Measurements from ENCODE around the gene SUMO3. TPM values are rescaled to one million over a fixed set of nuclear protein-coding genes. Genes with fewer than 3 reads are reported as not detected.
"Not testable (repeated sequence)": the region's sequence is repeated elsewhere in the genome, so short reads cannot be mapped to it uniquely, and the experiment has no call there.

The SUMO3 gene
- total and polyA plus RNA-seq, 3 experiments from 2014 or later = 81.7 to 88.1 (median 85.3) TPM

- no peaks in the 10 kb centered on the region for H3K27me3 ChIP-seq (ENCODE audit: insufficient read depth, low read length, poor library complexity, severe bottlenecking)
- Mint-ChIP-seq H3K27me3 (peaks cover 2 to 20% of the 10 kb centered on the region in 2 donors), H3K4me3 (no peak overlapping the region), H3K36me3 (no peaks in the 10 kb centered on the region), H3K27ac (no peak overlapping the region), H3K9me3 (no peaks in the 10 kb centered on the region), H3K4me1 (no peaks in the 10 kb centered on the region)
- DNase-seq = no peak
- H3K36me3 ChIP-seq (ENCODE audit: insufficient read depth, low read length) = no peaks in the 10 kb centered on the region
- H3K4me3 ChIP-seq (ENCODE audit: low read length) = no peak overlapping the region
- no peaks in the 10 kb centered on the region for H3K9me3 ChIP-seq (ENCODE audit: low read length)
- ChIA-PET CTCF (no interaction called here), POLR2A (no interaction called here)
- no peaks in the 10 kb centered on the region for H3K4me1 ChIP-seq (ENCODE audit: insufficient read depth, low read length)
- H3K27ac ChIP-seq (ENCODE audit: low read depth, low read length) = no peak overlapping the region
Observed at GRCh38 chr21:44837537-44837936, 19.7 kb upstream of the SUMO3 start.

- ChIA-PET POLR2A (no interaction called here), CTCF (no interaction called here)
- H3K36me3 ChIP-seq (ENCODE audit: insufficient read depth, low read length) = no peaks in the 10 kb centered on the region
- no peak overlapping the region for H3K27ac ChIP-seq (ENCODE audit: low read depth, low read length)
- H3K9me3 ChIP-seq (ENCODE audit: low read length) = no peaks in the 10 kb centered on the region
- no peaks in the 10 kb centered on the region for H3K4me1 ChIP-seq (ENCODE audit: insufficient read depth, low read length)
- H3K4me3 Mint-ChIP-seq = no peak overlapping the region
- H3K4me1 Mint-ChIP-seq = no peaks in the 10 kb centered on the region
- DNase-seq = no peak
- no peaks in the 10 kb centered on the region for H3K9me3 Mint-ChIP-seq
- no peak overlapping the region for H3K4me3 ChIP-seq (ENCODE audit: low read length)
- H3K27ac Mint-ChIP-seq = no peak overlapping the region
- peaks cover under 1 to 16% of the 10 kb centered on the region in 2 donors for H3K27me3 Mint-ChIP-seq
- H3K36me3 Mint-ChIP-seq = no peaks in the 10 kb centered on the region
- no peaks in the 10 kb centered on the region for H3K27me3 ChIP-seq (ENCODE audit: insufficient read depth, low read length, poor library complexity, severe bottlenecking)
Observed at GRCh38 chr21:44836666-44837471, 19.0 kb upstream of the SUMO3 start.

DNA sequence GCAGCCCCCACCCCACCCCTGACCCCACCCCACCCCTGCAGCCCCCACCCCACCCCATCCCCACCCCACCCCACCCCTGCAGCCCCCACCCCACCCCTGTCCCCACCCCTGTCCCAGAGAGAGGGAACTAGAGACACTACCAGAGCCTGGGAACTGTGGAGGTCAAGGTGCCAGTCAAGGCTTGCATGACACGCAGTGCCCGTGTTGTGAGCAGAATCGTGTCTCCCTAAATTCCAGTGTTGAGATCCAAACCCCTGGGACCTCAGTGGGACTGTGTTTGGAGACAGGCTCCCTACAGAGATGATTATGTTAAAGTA, 18.4 kb upstream of the SUMO3 start:
- Histone ChIP-seq H3K27me3 (ENCODE audit: insufficient read depth, low read length, poor library complexity, severe bottlenecking) (no peaks in the 10 kb centered on the region), H3K36me3 (ENCODE audit: insufficient read depth, low read length) (no peaks in the 10 kb centered on the region), H3K4me3 (ENCODE audit: low read length) (no peak overlapping the region), H3K4me1 (ENCODE audit: insufficient read depth, low read length) (no peaks in the 10 kb centered on the region), H3K9me3 (ENCODE audit: low read length) (no peaks in the 10 kb centered on the region), H3K27ac (ENCODE audit: low read depth, low read length) (no peak overlapping the region)
- Mint-ChIP-seq H3K27ac (no peak overlapping the region), H3K4me1 (peaks cover 0 to 2% (median 2%) of the 10 kb centered on the region in 3 donors), H3K4me3 (no peak overlapping the region), H3K9me3 (no peaks in the 10 kb centered on the region), H3K36me3 (no peaks in the 10 kb centered on the region), H3K27me3 (peaks cover 0 to 12% of the 10 kb centered on the region in 2 donors)
- no peak for DNase-seq
- POLR2A ChIA-PET = no interaction called here
- CTCF ChIA-PET = no interaction called here

DNA sequence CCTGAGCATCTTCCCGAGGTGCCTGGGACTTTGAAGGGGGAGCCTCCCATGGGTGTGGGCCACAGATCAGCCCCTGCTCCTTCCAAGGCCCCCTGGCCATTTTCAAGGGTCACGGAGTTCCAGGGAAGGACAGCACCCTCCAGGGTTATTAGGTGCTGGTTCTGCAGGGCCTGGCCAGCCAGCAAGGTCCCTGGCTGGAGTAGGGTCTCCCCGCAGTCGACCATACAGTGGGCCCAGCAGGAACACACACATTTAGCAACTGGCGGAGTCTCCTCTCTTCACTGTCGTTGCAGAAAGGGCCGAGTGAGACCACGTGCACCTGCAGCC, 17.7 kb upstream of the SUMO3 start:
- Histone ChIP-seq H3K27me3 (ENCODE audit: insufficient read depth, low read length, poor library complexity, severe bottlenecking) (no peaks in the 10 kb centered on the region), H3K36me3 (ENCODE audit: insufficient read depth, low read length) (no peaks in the 10 kb centered on the region), H3K4me1 (ENCODE audit: insufficient read depth, low read length) (no peaks in the 10 kb centered on the region), H3K27ac (ENCODE audit: low read depth, low read length) (no peak overlapping the region), H3K4me3 (ENCODE audit: low read length) (no peak overlapping the region), H3K9me3 (ENCODE audit: low read length) (no peaks in the 10 kb centered on the region)
- no peak for DNase-seq
- no peaks in the 10 kb centered on the region for H3K9me3 Mint-ChIP-seq
- no peak overlapping the region for H3K27ac Mint-ChIP-seq
- H3K27me3 Mint-ChIP-seq = peaks cover 0 to 7% of the 10 kb centered on the region in 2 donors
- peaks cover 0 to 6% (median 6%) of the 10 kb centered on the region in 3 donors for H3K4me1 Mint-ChIP-seq
- H3K4me3 Mint-ChIP-seq = no peak overlapping the region
- CTCF ChIA-PET = no interaction called here
- H3K36me3 Mint-ChIP-seq = no peaks in the 10 kb centered on the region
- POLR2A ChIA-PET = no interaction called here

- Mint-ChIP-seq H3K36me3 (no peaks in the 10 kb centered on the region), H3K27me3 (peaks cover 0 to 3% of the 10 kb centered on the region in 2 donors), H3K9me3 (no peaks in the 10 kb centered on the region), H3K4me1 (peaks cover 0 to 6% (median 6%) of the 10 kb centered on the region in 3 donors), H3K4me3 (no peak overlapping the region), H3K27ac (no peak overlapping the region)
- H3K4me1 ChIP-seq (ENCODE audit: insufficient read depth, low read length) = no peaks in the 10 kb centered on the region
- H3K27ac ChIP-seq (ENCODE audit: low read depth, low read length) = no peak overlapping the region
- no peaks in the 10 kb centered on the region for H3K9me3 ChIP-seq (ENCODE audit: low read length)
- H3K27me3 ChIP-seq (ENCODE audit: insufficient read depth, low read length, poor library complexity, severe bottlenecking) = no peaks in the 10 kb centered on the region
- no peaks in the 10 kb centered on the region for H3K36me3 ChIP-seq (ENCODE audit: insufficient read depth, low read length)
- no peak overlapping the region for H3K4me3 ChIP-seq (ENCODE audit: low read length)
- POLR2A ChIA-PET = interaction anchor here (0.6 kb wide), 1 partner anchor 58 kb away, joined by 4 read pairs; no protein-coding TSS in a partner anchor
- DNase-seq = no peak
- CTCF ChIA-PET = no interaction called here
Observed at GRCh38 chr21:44834951-44835646, 17.2 kb upstream of the SUMO3 start.

GRCh38 chr21:44834231-44834950, 16.5 kb upstream of the SUMO3 start:
- Histone ChIP-seq H3K9me3 (ENCODE audit: low read length) (no peaks in the 10 kb centered on the region), H3K27me3 (ENCODE audit: insufficient read depth, low read length, poor library complexity, severe bottlenecking) (no peaks in the 10 kb centered on the region), H3K27ac (ENCODE audit: low read depth, low read length) (no peak overlapping the region), H3K4me1 (ENCODE audit: insufficient read depth, low read length) (no peaks in the 10 kb centered on the region), H3K4me3 (ENCODE audit: low read length) (no peak overlapping the region), H3K36me3 (ENCODE audit: insufficient read depth, low read length) (no peaks in the 10 kb centered on the region)
- Mint-ChIP-seq H3K27me3 (no peaks in the 10 kb centered on the region), H3K36me3 (no peaks in the 10 kb centered on the region), H3K27ac (no peak overlapping the region), H3K4me3 (no peak overlapping the region), H3K4me1 (peaks cover 0 to 6% (median 6%) of the 10 kb centered on the region in 3 donors), H3K9me3 (no peaks in the 10 kb centered on the region)
- DNase-seq = no peak
- POLR2A ChIA-PET = interaction anchor here (0.6 kb wide), 1 partner anchor 58 kb away, joined by 4 read pairs; no protein-coding TSS in a partner anchor
- CTCF ChIA-PET = no interaction called here

DNA sequence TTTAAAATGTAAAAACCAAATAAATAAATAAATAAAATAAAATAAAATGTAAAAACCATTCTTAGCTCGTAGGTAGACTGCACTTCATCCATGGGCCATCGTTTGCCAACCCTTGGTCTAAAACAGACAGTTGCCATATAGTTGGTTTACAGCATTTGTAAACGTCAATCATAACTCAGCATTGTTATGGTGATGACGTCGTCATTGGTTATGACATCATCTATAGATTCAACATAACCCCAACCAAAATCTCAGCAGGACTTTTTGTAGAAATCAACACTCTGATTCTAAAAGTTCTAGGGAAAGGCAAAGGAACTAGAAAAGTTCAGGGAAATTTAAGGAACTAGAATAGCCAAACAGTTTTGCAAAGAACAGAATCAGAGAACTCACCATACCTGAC, 15.8 kb upstream of the SUMO3 start:
- no peaks in the 10 kb centered on the region for H3K27me3 ChIP-seq (ENCODE audit: insufficient read depth, low read length, poor library complexity, severe bottlenecking)
- ChIA-PET POLR2A (no interaction called here), CTCF (no interaction called here)
- H3K27ac Mint-ChIP-seq = no peak overlapping the region
- H3K27me3 Mint-ChIP-seq = peaks cover 0 to under 1% of the 10 kb centered on the region in 2 donors
- no peaks in the 10 kb centered on the region for H3K36me3 ChIP-seq (ENCODE audit: insufficient read depth, low read length)
- no peak overlapping the region for H3K4me3 ChIP-seq (ENCODE audit: low read length)
- no peak overlapping the region for H3K4me3 Mint-ChIP-seq
- H3K36me3 Mint-ChIP-seq = no peaks in the 10 kb centered on the region
- peaks cover 0 to 2% (median 0%) of the 10 kb centered on the region in 5 donors for H3K9me3 Mint-ChIP-seq
- no peaks in the 10 kb centered on the region for H3K4me1 ChIP-seq (ENCODE audit: insufficient read depth, low read length)
- H3K4me1 Mint-ChIP-seq = peaks cover 0 to 6% (median 6%) of the 10 kb centered on the region in 3 donors
- peaks cover 5% of the 10 kb centered on the region for H3K9me3 ChIP-seq (ENCODE audit: low read length)
- H3K27ac ChIP-seq (ENCODE audit: low read depth, low read length) = no peak overlapping the region
- no peak for DNase-seq

- H3K4me3 ChIP-seq (ENCODE audit: low read length); H3K9me3 ChIP-seq (ENCODE audit: low read length); H3K4me1 ChIP-seq (ENCODE audit: insufficient read depth, low read length); H3K27me3 ChIP-seq (ENCODE audit: insufficient read depth, low read length, poor library complexity, severe bottlenecking); POLR2A ChIA-PET; DNase-seq; CTCF ChIA-PET; H3K27ac Mint-ChIP-seq; H3K27me3 Mint-ChIP-seq; H3K4me3 Mint-ChIP-seq; H3K36me3 Mint-ChIP-seq; H3K27ac ChIP-seq (ENCODE audit: low read depth, low read length); H3K4me1 Mint-ChIP-seq; H3K36me3 ChIP-seq (ENCODE audit: insufficient read depth, low read length): not testable (repeated sequence)
- H3K9me3 Mint-ChIP-seq = peaks cover 6 to 12% (median 7%) of the 10 kb centered on the region in 5 donors
Observed at GRCh38 chr21:44832516-44833255, 14.8 kb upstream of the SUMO3 start.
